ENCODE results near the gene RASA3. TPM values are rescaled to one million over a fixed set of nuclear protein-coding genes. Genes with fewer than 3 reads are reported as not detected.
"Not testable (repeated sequence)": the region's sequence is repeated elsewhere in the genome, so short reads cannot be mapped to it uniquely, and the experiment has no call there.

The RASA3 gene, protein sequence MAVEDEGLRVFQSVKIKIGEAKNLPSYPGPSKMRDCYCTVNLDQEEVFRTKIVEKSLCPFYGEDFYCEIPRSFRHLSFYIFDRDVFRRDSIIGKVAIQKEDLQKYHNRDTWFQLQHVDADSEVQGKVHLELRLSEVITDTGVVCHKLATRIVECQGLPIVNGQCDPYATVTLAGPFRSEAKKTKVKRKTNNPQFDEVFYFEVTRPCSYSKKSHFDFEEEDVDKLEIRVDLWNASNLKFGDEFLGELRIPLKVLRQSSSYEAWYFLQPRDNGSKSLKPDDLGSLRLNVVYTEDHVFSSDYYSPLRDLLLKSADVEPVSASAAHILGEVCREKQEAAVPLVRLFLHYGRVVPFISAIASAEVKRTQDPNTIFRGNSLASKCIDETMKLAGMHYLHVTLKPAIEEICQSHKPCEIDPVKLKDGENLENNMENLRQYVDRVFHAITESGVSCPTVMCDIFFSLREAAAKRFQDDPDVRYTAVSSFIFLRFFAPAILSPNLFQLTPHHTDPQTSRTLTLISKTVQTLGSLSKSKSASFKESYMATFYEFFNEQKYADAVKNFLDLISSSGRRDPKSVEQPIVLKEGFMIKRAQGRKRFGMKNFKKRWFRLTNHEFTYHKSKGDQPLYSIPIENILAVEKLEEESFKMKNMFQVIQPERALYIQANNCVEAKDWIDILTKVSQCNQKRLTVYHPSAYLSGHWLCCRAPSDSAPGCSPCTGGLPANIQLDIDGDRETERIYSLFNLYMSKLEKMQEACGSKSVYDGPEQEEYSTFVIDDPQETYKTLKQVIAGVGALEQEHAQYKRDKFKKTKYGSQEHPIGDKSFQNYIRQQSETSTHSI
- 10 to 100 TPM in 7 of 10 donors, 1 to 10 TPM in 3; 7.3 to 16.9 (median 10.6) TPM for total RNA-seq
- polyA plus RNA-seq = 1 to 10 TPM; 6.8 to 7.3 TPM
- long read RNA-seq, donor 1, full-length matches to known transcripts = 7 of 14 reads
- long read RNA-seq, donor 1, partial matches to known transcripts = 4 of 14 reads
- long read RNA-seq, donor 1, other reads (novel, unspliced or antisense) = 3 of 14 reads
- long read RNA-seq, donor 2, full-length matches to known transcripts = 12 of 23 reads
- long read RNA-seq, donor 2, partial matches to known transcripts = 5 of 23 reads
- long read RNA-seq, donor 2, other reads (novel, unspliced or antisense) = 6 of 23 reads
- long read RNA-seq, donor 3, full-length matches to known transcripts = 30 of 62 reads
- long read RNA-seq, donor 3, partial matches to known transcripts = 29 of 62 reads
- long read RNA-seq, donor 3, other reads (novel, unspliced or antisense) = 3 of 62 reads

DNA sequence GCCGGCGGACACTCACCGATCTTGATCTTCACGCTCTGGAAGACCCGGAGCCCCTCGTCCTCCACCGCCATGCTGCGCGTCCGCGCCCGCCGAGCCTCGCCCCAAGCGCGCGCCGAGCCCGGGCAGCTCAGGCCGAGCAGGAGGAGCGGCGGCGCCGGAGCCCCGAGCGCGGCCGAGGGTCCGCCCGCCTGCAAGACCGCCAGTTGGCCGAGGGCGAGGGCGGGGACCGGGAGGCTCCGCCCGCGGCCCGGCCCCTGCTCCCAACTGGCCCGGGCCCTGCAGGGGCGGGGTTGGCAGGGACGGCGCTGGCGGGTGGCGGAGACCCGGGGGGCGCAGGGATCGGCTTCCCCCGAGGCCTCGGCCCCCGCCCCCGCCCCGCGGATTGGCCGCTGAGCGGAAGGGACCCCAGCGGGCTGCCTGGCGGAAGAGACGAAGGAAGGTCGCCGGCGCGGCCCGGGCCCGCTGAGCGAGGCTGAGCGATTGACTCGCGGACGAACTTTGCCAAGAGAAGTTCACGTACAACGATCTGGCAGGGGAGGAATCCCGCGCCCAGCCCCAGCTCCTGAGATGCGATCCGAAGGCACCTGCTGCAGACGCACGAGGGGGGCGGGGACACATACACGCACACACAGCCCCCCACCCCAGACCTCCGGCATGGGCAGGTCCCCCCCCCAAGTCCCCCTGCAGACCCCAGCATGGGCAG is at the start of gene RASA3:
Gene RASA3 (minus strand): TSS at position 205 of the 703 bp plus-strand sequence. CDS start 134 bp downstream, at position 71.
- WGBS, 2 donors = 0 to 1% methylated on average over 67 to 81 of the region's 81 CpGs
- H3K27me3 ChIP-seq = no peaks in the 10 kb centered on the region
- TF ChIP-seq, protein P1, sequence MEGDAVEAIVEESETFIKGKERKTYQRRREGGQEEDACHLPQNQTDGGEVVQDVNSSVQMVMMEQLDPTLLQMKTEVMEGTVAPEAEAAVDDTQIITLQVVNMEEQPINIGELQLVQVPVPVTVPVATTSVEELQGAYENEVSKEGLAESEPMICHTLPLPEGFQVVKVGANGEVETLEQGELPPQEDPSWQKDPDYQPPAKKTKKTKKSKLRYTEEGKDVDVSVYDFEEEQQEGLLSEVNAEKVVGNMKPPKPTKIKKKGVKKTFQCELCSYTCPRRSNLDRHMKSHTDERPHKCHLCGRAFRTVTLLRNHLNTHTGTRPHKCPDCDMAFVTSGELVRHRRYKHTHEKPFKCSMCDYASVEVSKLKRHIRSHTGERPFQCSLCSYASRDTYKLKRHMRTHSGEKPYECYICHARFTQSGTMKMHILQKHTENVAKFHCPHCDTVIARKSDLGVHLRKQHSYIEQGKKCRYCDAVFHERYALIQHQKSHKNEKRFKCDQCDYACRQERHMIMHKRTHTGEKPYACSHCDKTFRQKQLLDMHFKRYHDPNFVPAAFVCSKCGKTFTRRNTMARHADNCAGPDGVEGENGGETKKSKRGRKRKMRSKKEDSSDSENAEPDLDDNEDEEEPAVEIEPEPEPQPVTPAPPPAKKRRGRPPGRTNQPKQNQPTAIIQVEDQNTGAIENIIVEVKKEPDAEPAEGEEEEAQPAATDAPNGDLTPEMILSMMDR (IDR thresholded peaks at IDR 0.05) = no peak
- peaks cover 25 to 48% (median 42%) of the 10 kb centered on the region in 9 donors for H3K4me1 ChIP-seq
- DNase-seq (peak; percentile 72 to 85), ATAC-seq (peak; percentile 77 to 94 (median 84))
- H3K36me3 ChIP-seq = no peaks in the 10 kb centered on the region
- peak within 1 kb of the TSS; percentile 64 to 98 (median 84) for H3K4me3 ChIP-seq
- H3K9me3 ChIP-seq = no peaks in the 10 kb centered on the region
- intact Hi-C loops (cut with DNase I) = loop anchor here in 3 of 10 donors (5.0 to 10.0 kb wide), 4 partner anchors 65 to 138 kb away; no protein-coding TSS in a partner anchor
- peak within 1 kb of the TSS; percentile 2 to 92 (median 78) for H3K27ac ChIP-seq

DNA sequence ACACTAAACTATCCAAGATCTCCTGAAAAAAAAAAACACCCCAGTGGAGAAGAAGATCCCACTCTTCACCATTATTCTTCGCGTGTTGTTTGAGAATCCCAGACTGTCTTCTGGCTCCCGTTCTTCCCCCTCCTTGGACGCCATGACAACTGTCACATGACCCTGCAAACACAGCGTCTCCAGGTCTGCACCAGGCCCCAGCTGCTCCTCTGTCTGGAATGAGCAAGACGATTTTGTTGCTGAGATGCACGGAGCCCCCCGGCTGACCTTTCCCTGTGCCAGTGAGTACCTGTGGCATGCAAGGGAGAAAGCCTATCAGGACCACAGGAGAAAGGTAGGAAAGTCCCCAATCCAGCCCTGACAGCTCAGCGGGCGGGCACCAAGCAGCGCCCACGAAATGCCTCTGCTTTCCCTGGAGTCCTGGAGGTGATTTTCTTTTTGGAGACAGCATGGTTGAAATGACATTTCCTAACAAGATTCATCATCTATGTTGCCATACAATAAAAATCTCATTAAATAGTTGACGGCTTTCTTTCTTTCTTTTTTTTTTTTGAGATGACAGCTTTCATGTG is 46.8 kb upstream of the RASA3 start, which contains the start of gene CFAP97D2:
Gene CFAP97D2 (plus strand): TSS at position 171 of the 572 bp plus-strand sequence. CDS start 74 bp downstream, at position 245.
- Histone ChIP-seq H3K36me3 (no peaks in the 10 kb centered on the region), H3K4me1 (no peaks in the 10 kb centered on the region), H3K9me3 (peaks cover 0 to 6% (median 0%) of the 10 kb centered on the region in 11 donors), H3K4me3 (no peak within 1 kb of the TSS), H3K27me3 (peaks cover 0 to 17% (median 4%) of the 10 kb centered on the region in 7 donors), H3K27ac (no peak within 1 kb of the TSS)
- TF ChIP-seq, protein P1 (IDR thresholded peaks at IDR 0.05) = no peak
- intact Hi-C loops (cut with DNase I) = no loop called here
- ATAC-seq (no peak), DNase-seq (no peak)
- WGBS, 2 donors = 53 to 57% methylated on average over 13 of the region's 13 CpGs

DNA sequence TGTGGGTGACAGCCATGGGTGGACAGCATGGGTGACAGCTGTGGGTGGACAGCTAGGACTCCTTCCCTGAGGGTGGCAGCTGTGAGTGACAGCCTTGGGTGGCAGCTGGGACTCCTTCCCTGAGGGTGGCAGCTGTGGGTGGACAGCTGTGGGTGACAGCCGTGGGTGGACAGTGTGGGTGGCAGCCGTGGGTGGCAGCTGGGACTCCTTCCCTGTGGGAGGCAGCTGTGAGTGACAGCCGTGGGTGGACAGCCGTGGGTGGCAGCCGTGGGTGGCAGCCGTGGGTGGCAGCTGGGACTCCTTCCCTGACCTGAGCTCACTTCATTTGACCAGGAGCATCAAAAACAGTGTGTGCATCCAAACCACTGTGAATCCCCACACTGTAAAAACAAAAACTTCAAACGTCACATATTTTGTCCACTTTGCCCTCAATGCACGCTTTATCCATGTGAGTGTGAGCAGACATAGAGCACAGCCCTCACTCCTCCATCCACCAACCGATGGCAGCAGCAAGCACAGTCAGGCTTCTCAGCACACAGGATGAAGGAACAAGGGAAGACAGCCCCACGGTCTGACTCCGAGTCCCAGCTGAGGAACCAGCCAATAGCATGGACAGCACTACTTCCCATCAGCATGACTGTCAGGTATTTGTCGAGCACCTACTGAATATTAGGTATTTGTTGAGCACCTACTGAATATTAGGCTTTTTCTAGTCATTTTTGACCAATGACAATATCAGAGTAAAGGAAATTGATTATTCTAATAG is 45.0 kb upstream of the RASA3 start:
- Histone ChIP-seq H3K4me3 (no peak overlapping the region), H3K4me1 (no peaks in the 10 kb centered on the region), H3K9me3 (peaks cover 0 to 24% (median 14%) of the 10 kb centered on the region in 11 donors), H3K27ac (no peak overlapping the region), H3K36me3 (no peaks in the 10 kb centered on the region), H3K27me3 (peaks cover 0 to 17% (median 4%) of the 10 kb centered on the region in 7 donors)
- WGBS, 2 donors = 64 to 69% methylated on average over 12 of the region's 12 CpGs
- ATAC-seq (no peak), DNase-seq (no peak)
- intact Hi-C loops (cut with DNase I) = no loop called here
- TF ChIP-seq, protein P1 (IDR thresholded peaks at IDR 0.05) = no peak

DNA sequence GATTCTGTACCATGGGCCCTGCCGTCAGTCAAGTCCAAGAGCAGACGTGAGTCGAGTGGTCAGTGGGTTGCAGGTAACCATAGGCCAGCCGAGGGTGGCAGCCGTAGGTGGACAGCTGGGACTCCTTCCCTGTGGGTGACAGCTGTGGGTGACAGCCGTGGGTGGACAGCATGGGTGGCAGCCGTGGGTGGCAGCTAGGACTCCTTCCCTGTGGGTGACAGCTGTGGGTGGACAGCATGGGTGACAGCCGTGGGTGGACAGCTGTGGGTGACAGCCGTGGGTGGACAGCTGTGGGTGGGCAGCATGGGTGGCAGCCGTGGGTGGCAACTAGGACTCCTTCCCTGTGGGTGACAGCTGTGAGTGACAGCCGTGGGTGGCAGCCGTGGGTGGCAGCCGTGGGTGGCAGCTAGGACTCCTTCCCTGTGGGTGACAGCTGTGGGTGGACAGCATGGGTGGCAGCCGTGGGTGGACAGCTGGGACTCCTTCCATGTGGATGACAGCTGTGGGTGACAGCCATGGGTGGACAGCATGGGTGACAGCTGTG is 44.0 kb upstream of the RASA3 start:
- 90 to 92% methylated on average over 13 to 14 of the region's 14 CpGs for WGBS, 2 donors
- intact Hi-C loops (cut with DNase I); H3K27ac ChIP-seq; H3K36me3 ChIP-seq; DNase-seq; ATAC-seq; H3K4me1 ChIP-seq; H3K4me3 ChIP-seq: not testable (repeated sequence)
- H3K27me3 ChIP-seq = peaks cover 0 to 17% (median 4%) of the 10 kb centered on the region in 7 donors
- peaks cover 0 to 31% (median 19%) of the 10 kb centered on the region in 11 donors for H3K9me3 ChIP-seq

Measured in heart right ventricle (tissue), 16 donors.